Esophagus squamous epithelium (tissue), 5 donors: ENCODE measurements around the gene UBE2H. TPM values are rescaled to one million over a fixed set of nuclear protein-coding genes. Genes with fewer than 3 reads are reported as not detected.

Source experiments
- DNase-seq: peaks from one replicate; lab custom pipeline; 2025; lab: John Stamatoyannopoulos, UW
- H3K27ac ChIP-seq, 4 donors: fragments of 200-600 bp; sonication (generic); one replicate each; pipeline ENCODE4 v1.5.1; 2016 to 2019; ENCODE audit warnings: mild to moderate bottlenecking in 1 of 4
- H3K27me3 ChIP-seq, 4 donors: fragments of 200-600 bp; sonication (generic); 1 replicate in 3 of 4; 2 replicates in 1 of 4; pipeline versions ENCODE4 v1.5.1 to v1.6.0; 2017 to 2021; ENCODE audit warnings: antibody characterized with exemption in 1 of 4
- H3K36me3 ChIP-seq, 3 donors: fragments of 200-600 bp; sonication (generic); one replicate each; pipeline ENCODE4 v1.5.1; 2016 to 2019
- H3K4me1 ChIP-seq, 3 donors: fragments of 200-600 bp; sonication (generic); one replicate each; pipeline ENCODE4 v1.5.1; 2017 to 2019
- H3K4me3 ChIP-seq, 4 donors: fragments of 200-600 bp; sonication (generic); 1 replicate in 3 of 4; 2 replicates in 1 of 4; pipeline ENCODE4 v1.5.1; 2016 to 2019; ENCODE audit warnings: mild to moderate bottlenecking in 2 of 4, moderate library complexity in 1 of 4
- H3K9me3 ChIP-seq, 3 donors: fragments of 200-600 bp; sonication (generic); one replicate each; pipeline ENCODE4 v1.5.1; 2016 to 2019
- POLR2A ChIP-seq, 4 donors: fragments of 450-650 bp; IDR thresholded peaks; one replicate each; pipeline ENCODE4 v1.6.1; 2017; ENCODE audit warnings: antibody characterized with exemption in 4 of 4, mild to moderate bottlenecking in 4 of 4, moderate library complexity in 3 of 4
- WGBS, 2 donors: methylation state at CpG; one replicate each; pipeline ENCODE4 v1.1.5; 2018; 5-methylcytosine and 5-hydroxymethylcytosine counted together
- intact Hi-C: fragments of 100-400 bp; cut with DNase I; formaldehyde crosslinking; loops from one replicate; pipeline ENCODE4 v1.15.0; 2022
- total RNA-seq, 4 donors: library from RNA; depleted of rRNA; stranded (reverse); fragments of >200 nt; gene quantifications; one replicate each; pipeline ENCODE4 v1.1.0, GENCODE V29; 2016
- TF ChIP-seq, protein P1 (sequence below), 6 experiments: fragments of 450-650 bp in 4 of 6; fragments of 200-600 bp in 2 of 6; sonication (generic) in 2 of 6; IDR thresholded peaks; one replicate each; pipeline ENCODE4 v1.5.1; 2016 to 2019; ENCODE audit warnings: antibody characterized with exemption in 6 of 6, mild to moderate bottlenecking in 4 of 6, moderate library complexity in 4 of 6
- donor health status: DM: yes; HTN: yes; CAD: no.

The UBE2H gene
- total RNA-seq, 4 donors from 2014 or later, result 60.1 to 113 (median 88.7) TPM

DNA sequence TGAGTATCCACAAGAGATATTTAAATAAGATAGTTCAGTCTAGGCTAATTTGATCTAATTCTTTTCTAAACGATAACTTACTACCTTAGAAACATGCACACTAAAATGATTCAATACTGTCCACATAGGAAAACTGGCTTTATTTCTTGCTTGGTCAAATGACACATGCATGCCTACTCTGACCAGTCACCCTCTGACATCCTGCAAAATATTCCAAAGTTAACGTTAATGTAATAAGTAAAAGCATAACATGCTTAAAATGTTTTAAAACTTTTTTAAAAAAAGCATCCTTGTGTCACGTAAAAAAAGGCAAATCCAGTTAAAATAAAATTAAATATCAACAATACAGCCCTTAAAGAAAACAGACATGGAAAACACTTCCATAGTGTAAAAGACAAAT lies 70.2 kb downstream of the UBE2H start:
- Histone ChIP-seq H3K4me3 (no peak overlapping the region), H3K27me3 (no peaks in the 10 kb centered on the region), H3K36me3 (peaks cover 0 to 46% (median 0%) of the 10 kb centered on the region in 3 donors), H3K9me3 (no peaks in the 10 kb centered on the region), H3K27ac (no peak overlapping the region), H3K4me1 (peaks cover 10 to 30% (median 11%) of the 10 kb centered on the region in 3 donors)
- intact Hi-C loops, result no loop called here
- WGBS, 2 donors, result 80% methylated on average over 3 of the region's 3 CpGs
- no peak for DNase-seq
- TF ChIP-seq, protein P1, sequence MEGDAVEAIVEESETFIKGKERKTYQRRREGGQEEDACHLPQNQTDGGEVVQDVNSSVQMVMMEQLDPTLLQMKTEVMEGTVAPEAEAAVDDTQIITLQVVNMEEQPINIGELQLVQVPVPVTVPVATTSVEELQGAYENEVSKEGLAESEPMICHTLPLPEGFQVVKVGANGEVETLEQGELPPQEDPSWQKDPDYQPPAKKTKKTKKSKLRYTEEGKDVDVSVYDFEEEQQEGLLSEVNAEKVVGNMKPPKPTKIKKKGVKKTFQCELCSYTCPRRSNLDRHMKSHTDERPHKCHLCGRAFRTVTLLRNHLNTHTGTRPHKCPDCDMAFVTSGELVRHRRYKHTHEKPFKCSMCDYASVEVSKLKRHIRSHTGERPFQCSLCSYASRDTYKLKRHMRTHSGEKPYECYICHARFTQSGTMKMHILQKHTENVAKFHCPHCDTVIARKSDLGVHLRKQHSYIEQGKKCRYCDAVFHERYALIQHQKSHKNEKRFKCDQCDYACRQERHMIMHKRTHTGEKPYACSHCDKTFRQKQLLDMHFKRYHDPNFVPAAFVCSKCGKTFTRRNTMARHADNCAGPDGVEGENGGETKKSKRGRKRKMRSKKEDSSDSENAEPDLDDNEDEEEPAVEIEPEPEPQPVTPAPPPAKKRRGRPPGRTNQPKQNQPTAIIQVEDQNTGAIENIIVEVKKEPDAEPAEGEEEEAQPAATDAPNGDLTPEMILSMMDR (IDR thresholded peaks at IDR 0.05), result no peak
- no peak for TF ChIP-seq POLR2A (IDR thresholded peaks at IDR 0.05)

DNA sequence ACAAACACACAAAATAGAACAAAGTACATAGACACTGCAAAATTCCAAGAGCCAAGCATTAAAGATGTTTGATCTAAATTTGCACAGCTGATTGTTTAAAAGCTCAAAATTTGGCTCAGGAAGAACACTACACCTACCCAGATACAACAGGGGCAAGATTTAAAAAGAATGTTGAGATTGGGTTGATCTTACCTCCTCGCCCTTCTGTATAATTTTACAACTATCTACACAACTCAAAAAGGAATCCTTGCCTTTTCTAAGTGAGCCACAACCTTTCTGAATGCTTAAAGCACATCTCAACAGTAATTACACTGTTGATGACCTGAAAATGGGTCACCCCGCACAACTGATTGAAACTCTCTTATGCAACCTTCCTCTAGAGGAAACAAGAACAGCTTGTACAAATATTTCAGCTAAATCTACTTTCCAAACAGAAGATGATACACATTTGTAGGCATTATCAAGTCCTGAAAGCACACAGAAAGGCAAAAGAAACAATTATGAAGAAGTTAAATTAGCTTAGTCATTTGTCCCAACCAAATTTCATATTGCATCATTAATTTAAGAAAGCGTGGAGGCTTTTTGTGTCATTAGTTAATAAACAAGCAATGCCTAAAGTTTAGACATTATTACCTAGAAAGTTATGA lies 75.5 kb downstream of the UBE2H start:
- peaks cover 16 to 47% (median 28%) of the 10 kb centered on the region in 3 donors for H3K4me1 ChIP-seq
- TF ChIP-seq, protein P1 (IDR thresholded peaks at IDR 0.05), result no peak
- no peak for TF ChIP-seq POLR2A (IDR thresholded peaks at IDR 0.05)
- 48 to 52% methylated on average over 3 of the region's 3 CpGs for WGBS, 2 donors
- H3K27ac ChIP-seq, result peak overlapping the region; percentile 56 to 71 (median 68)
- H3K9me3 ChIP-seq, result no peaks in the 10 kb centered on the region
- H3K4me3 ChIP-seq, result no peak overlapping the region
- no peaks in the 10 kb centered on the region for H3K27me3 ChIP-seq
- DNase-seq, result no peak
- H3K36me3 ChIP-seq, result peaks cover 0 to 42% (median 0%) of the 10 kb centered on the region in 3 donors
- intact Hi-C loops, result no loop called here

DNA sequence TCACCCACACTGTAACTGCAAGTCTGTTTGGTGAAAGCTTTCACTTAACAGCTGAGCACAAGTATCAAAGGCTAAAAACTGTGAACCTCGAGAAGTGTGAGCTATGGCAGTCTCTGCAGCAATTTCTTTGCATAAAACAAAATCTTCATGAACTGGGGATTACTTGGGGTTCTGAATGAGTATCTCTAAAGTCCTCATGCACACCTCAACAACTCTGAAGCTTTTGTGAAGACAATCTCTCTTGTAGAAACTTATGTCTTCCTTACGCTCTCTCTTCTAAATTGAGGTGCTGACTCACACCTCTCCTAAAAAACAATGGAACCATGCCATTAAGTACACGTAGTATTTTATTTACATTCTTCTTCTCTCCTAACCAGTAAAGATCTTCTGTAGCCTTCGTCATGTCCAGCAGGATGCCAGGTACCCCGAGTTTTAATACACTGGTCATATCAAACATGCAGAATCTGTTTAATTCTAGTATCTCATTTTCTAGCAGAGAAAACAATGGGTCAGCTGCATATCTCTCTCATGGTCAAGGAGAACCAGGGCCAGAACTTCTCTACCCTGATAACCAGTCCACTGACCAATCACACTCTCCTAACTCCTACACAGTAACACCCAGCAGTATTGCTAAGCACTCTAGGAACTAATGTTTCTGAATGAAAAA lies 76.9 kb downstream of the UBE2H start:
- Histone ChIP-seq H3K9me3 (no peaks in the 10 kb centered on the region), H3K4me3 (no peak overlapping the region), H3K27ac (peak overlapping the region; percentile 42 to 70 (median 64)), H3K27me3 (no peaks in the 10 kb centered on the region), H3K36me3 (peaks cover 0 to 46% (median 0%) of the 10 kb centered on the region in 3 donors), H3K4me1 (peaks cover 16 to 60% (median 28%) of the 10 kb centered on the region in 3 donors)
- DNase-seq, result no peak
- intact Hi-C loops, result no loop called here
- WGBS, 2 donors, result 36% methylated on average over 5 of the region's 5 CpGs
- TF ChIP-seq, protein P1 (IDR thresholded peaks at IDR 0.05), result no peak
- no peak for TF ChIP-seq POLR2A (IDR thresholded peaks at IDR 0.05)

DNA sequence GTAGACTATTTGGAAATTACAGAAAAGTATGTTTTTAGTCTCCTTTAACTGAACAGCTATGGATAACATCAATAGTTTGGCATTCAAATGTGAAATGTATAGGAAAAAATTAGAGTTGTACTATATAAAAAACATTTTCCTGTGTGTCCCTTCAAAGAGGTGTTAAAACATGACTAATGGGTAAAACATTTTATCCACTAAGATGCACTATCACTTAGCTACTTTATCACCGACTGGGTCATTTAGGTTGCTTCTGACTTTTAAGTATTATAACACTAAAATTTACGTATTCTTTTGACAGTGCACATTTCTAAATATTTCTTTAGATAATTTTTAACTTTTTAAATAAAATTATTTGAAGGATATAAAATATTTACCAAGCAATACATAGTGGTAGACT lies 77.6 kb downstream of the UBE2H start:
- intact Hi-C loops, result no loop called here
- Histone ChIP-seq H3K36me3 (peaks cover 0 to 44% (median 0%) of the 10 kb centered on the region in 3 donors), H3K9me3 (no peaks in the 10 kb centered on the region), H3K4me1 (peaks cover 16 to 60% (median 28%) of the 10 kb centered on the region in 3 donors), H3K4me3 (no peak overlapping the region), H3K27ac (peak overlapping the region in 3 of 4 donors; percentile 64 to 70 (median 65)), H3K27me3 (no peaks in the 10 kb centered on the region)
- WGBS, 2 donors, result 48 to 59% methylated on average over 2 of the region's 2 CpGs
- DNase-seq, result no peak
- no peak for TF ChIP-seq POLR2A (IDR thresholded peaks at IDR 0.05)
- TF ChIP-seq, protein P1 (IDR thresholded peaks at IDR 0.05), result no peak

DNA sequence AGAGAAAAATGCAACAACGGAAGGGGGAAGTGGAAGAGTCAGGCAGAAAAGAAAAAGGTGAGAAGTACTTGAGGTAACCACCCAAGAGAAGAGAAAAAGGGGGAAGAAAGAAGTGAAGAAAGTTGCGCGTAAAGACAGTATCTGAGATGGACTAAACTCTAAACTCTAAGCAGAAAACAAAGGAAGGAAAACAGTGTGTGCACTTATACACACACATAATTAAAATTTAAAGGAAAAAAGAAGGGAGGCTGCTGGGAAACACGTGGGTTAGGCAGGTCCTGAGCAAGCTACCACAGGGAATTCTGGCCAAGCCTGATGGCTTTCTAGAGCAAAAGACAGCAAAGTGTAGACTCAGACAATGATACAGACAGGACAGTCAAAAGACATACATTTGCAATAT lies 78.0 kb downstream of the UBE2H start:
- H3K4me3 ChIP-seq, result no peak overlapping the region
- H3K9me3 ChIP-seq, result no peaks in the 10 kb centered on the region
- peak overlapping the region in 2 of 4 donors; percentile 12 to 64 for H3K27ac ChIP-seq
- DNase-seq, result no peak
- H3K36me3 ChIP-seq, result peaks cover 0 to 46% (median 0%) of the 10 kb centered on the region in 3 donors
- intact Hi-C loops, result no loop called here
- WGBS, 2 donors, result 70 to 73% methylated on average over 3 to 4 of the region's 4 CpGs
- TF ChIP-seq, protein P1 (IDR thresholded peaks at IDR 0.05), result no peak
- no peak for TF ChIP-seq POLR2A (IDR thresholded peaks at IDR 0.05)
- peaks cover 16 to 60% (median 28%) of the 10 kb centered on the region in 3 donors for H3K4me1 ChIP-seq
- no peaks in the 10 kb centered on the region for H3K27me3 ChIP-seq
